ENCODE measurements around the gene CTPS1.

The CTPS1 gene

GRCh38 chr1:41023279-41023990 is 43.9 kb downstream of the CTPS1 start:
- TF ChIP-seq CTCF (IDR thresholded peaks at IDR 0.05; ENCODE audit: extremely low read depth, insufficient read depth, missing control alignments): peak; percentile 1
- DNase-seq (ENCODE audit: low spot score): no peak
- in situ Hi-C loops (cut with MboI; ENCODE audit: low pct_unique_long_range_greater_than_20kb, low sequenced_read_pairs, unreplicated experiment): no loop called here

GRCh38 chr1:41024953-41025352 is 45.5 kb downstream of the CTPS1 start:
- no peak for TF ChIP-seq CTCF (IDR thresholded peaks at IDR 0.05; ENCODE audit: extremely low read depth, insufficient read depth, missing control alignments)
- in situ Hi-C loops (cut with MboI; ENCODE audit: low pct_unique_long_range_greater_than_20kb, low sequenced_read_pairs, unreplicated experiment): no loop called here
- DNase-seq (ENCODE audit: low spot score): no peak

- no peak for TF ChIP-seq CTCF (IDR thresholded peaks at IDR 0.05; ENCODE audit: extremely low read depth, insufficient read depth, missing control alignments)
- DNase-seq (ENCODE audit: low spot score): no peak
- in situ Hi-C loops (cut with MboI; ENCODE audit: low pct_unique_long_range_greater_than_20kb, low sequenced_read_pairs, unreplicated experiment): no loop called here
These were observed 46.7 kb downstream of the CTPS1 start for GRCh38 chr1:41025979-41026819.

- no peak for DNase-seq (ENCODE audit: low spot score)
- in situ Hi-C loops (cut with MboI; ENCODE audit: low pct_unique_long_range_greater_than_20kb, low sequenced_read_pairs, unreplicated experiment): no loop called here
- TF ChIP-seq CTCF (IDR thresholded peaks at IDR 0.05; ENCODE audit: extremely low read depth, insufficient read depth, missing control alignments): no peak
These were observed 48.6 kb downstream of the CTPS1 start for GRCh38 chr1:41028034-41028642.

GRCh38 chr1:41030872-41031616 is 51.5 kb downstream of the CTPS1 start:
- in situ Hi-C loops (cut with MboI; ENCODE audit: low pct_unique_long_range_greater_than_20kb, low sequenced_read_pairs, unreplicated experiment): no loop called here
- no peak for DNase-seq (ENCODE audit: low spot score)
- no peak for TF ChIP-seq CTCF (IDR thresholded peaks at IDR 0.05; ENCODE audit: extremely low read depth, insufficient read depth, missing control alignments)

- no peak for DNase-seq (ENCODE audit: low spot score)
- no peak for TF ChIP-seq CTCF (IDR thresholded peaks at IDR 0.05; ENCODE audit: extremely low read depth, insufficient read depth, missing control alignments)
- in situ Hi-C loops (cut with MboI; ENCODE audit: low pct_unique_long_range_greater_than_20kb, low sequenced_read_pairs, unreplicated experiment): no loop called here
These were observed 52.7 kb downstream of the CTPS1 start for GRCh38 chr1:41032147-41032546.

All from GM13977 (cell line).